Activated CD4-positive, alpha-beta T cell treated with anti-CD3 and anti-CD28 coated beads, Interleukin-2, amount 50 U/mL, for 48 hours (primary cell): ENCODE results near the gene TMEM106A.
A peak's percentile ranks its signal among the peaks of the same experiment; 100 is the strongest.
"Not testable (repeated sequence)": the region's sequence is repeated elsewhere in the genome, so short reads cannot be mapped to it uniquely, and the experiment has no call there.

Source experiments
- DNase-seq, 2 experiments: peaks; one replicate each; pipeline ENCODE4 v3.0.0-alpha.2; 2020

TMEM106A gene, protein sequence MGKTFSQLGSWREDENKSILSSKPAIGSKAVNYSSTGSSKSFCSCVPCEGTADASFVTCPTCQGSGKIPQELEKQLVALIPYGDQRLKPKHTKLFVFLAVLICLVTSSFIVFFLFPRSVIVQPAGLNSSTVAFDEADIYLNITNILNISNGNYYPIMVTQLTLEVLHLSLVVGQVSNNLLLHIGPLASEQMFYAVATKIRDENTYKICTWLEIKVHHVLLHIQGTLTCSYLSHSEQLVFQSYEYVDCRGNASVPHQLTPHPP

DNA sequence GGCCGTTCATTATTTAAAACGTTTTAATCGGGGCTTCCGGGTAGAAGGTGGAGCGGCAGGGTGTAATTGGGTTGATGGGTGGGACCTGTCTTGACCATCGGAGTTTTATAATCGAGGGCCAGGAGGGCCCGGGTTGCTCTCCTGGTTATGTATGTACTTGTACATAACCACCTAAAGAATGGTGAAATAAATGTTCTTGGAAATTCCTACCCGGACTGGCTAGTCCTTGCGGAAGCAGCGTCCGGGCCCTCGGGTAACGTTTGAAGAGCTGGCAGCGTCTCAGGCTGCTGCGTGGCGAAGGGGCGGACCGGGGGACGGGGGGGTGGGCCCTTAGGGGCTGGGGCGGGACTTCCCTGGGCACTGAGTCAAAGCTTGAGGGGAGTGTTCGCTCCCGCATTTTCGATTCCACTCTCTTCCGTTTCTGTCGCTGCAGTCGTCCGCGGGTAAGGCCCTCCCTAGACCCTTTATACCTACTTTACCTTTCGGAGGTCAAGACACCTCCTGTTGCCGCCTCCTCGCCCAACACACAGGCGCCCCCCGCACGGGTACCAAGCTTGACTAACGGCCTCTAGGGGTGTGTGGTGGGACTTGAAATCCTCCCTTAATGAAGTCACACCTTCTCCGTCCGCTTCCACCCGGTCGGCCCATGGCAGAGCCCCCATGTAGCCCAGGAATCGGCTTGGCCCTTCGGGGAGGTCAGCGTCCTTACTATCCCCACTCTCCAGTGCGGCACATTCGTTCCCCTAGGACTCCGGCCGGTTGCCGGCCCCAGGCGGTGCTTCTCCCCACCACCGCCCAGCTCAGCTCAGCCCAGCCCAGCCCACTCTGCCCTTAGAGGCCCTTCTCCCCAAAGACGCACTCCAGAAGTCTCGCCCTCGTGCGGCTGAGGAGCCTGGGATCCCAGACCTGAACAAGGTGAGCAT lies at the start of gene TMEM106A:
TSS of gene TMEM106A (plus strand) at position 396 of the 923 bp plus-strand sequence. CDS start 1,167 bp downstream, outside the sequence.
- peak; percentile 74 to 79 for DNase-seq

DNA sequence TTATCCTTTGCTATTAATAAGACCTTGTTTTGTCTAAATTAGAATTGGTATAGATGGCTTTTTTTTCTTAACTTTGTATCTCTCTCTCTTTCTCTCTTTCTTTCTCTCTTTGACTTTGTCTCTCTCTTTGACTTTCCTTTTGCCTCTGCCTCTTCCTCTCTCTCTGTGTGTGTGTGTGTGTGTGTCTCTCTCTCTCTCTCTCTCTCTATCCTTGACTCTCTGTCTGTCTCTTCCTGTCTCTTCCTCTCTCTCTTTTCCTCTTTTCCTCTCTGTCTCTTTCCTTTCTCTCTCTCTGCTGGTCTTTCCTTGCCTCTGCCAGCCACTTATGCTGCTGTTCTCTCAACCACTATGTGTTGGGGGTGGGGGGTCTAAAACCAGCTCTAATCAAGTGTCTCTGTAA lies 45.7 kb upstream of the TMEM106A start:
- not testable (repeated sequence) for DNase-seq

DNA sequence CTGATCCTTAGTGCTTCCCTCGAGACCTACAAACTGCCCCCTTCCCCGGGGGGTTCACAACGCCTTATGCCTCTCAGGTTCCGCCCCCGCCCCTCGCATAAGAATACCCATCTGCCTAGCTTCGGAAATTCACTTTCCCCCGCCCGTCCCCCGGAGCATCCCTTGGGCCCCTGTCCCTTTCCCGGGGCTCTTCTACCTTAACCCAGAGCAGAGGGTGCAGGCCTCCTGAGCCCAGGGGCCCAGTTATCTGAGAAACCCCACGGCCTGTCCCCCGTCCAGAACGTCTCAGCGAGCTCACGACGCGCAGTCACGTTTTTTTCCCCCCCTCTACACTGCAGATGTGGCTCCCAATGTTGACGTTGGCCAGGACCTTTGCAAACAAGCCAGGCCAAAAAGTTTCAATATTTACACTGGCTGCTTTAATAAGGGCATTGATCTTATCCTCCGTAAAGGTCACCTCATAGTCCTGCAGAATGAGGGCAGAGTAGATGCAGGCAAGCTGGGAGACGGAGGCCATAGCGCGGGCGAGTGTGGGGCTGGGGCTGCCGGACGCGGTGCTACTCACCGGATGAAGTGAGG lies 42.0 kb upstream of the TMEM106A start:
- peak; percentile 19 to 32 for DNase-seq

DNA sequence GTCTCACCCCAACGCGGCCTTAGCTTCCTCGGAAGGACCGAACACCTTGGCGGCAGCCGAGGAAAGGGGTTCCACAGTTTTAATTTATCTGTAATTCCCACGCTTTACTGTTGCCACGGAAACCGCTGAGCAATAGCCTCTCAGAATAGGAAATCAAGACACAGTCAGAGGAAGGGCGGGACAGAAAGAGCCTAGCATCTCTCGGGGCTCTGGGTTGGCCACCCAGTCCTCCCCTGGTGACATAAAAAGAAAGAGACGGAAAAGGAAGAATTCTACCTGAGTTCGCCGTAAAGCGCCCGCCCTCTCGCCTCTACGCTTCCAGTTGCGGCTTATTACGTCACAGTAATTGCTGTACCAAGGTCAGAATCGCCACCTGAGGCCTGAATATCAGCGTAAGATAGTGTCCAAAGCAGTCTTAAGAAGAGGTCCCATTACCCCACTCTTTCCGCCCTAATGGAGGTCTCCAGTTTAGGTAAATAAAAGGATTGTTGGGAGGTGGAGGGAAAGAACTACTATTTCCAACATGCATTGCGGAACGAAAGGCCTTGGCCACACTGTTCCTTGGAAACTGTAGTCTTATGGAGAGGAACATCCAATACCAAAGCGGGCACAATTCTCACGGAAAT lies 41.4 kb upstream of the TMEM106A start:
- peak; percentile 84 to 89 for DNase-seq

DNA sequence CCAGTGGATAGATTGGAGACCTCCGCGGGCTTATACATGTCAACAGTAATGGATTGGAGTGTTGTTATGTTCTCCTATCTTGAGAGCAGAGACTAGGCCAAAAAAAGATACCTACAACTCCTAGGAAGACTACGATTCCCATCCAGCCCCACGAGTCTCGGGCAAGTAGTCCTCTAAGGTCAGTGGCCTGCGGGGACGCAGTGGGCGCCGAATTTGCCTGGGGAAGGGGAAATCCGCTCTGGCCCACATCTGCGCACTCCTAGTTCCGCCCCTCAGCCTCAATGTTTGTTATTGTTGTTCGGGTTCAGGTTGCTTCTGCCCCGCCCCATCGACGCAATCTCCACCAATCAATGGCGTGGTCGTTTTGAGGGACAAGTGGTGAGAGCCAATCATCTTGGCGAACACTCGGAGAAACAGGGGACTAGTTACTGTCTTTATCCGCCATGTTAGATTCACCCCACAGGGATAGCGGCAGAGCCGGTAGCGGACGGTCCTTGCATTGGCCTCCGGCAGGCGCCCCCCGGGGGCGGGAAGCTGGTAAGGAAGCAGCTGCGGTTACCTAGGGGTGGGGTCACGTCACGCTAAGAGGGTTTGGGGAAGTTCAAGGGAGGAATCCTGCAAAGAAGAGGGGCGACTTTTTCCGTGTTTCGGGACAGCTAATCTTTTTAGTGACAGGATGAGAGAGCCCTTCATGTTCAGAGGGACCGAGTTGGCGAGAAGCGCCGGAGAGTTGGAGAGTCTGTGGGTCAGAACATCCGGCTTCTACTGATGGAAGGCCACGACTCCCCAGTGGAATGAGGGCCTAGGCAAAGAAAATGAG lies 40.7 kb upstream of the TMEM106A start, which contains the start of gene NBR1:
TSS of gene NBR1 (plus strand) at position 449 of the 820 bp plus-strand sequence. CDS start 4,586 bp downstream, outside the sequence.
- DNase-seq: peak; percentile 94 to 97

DNA sequence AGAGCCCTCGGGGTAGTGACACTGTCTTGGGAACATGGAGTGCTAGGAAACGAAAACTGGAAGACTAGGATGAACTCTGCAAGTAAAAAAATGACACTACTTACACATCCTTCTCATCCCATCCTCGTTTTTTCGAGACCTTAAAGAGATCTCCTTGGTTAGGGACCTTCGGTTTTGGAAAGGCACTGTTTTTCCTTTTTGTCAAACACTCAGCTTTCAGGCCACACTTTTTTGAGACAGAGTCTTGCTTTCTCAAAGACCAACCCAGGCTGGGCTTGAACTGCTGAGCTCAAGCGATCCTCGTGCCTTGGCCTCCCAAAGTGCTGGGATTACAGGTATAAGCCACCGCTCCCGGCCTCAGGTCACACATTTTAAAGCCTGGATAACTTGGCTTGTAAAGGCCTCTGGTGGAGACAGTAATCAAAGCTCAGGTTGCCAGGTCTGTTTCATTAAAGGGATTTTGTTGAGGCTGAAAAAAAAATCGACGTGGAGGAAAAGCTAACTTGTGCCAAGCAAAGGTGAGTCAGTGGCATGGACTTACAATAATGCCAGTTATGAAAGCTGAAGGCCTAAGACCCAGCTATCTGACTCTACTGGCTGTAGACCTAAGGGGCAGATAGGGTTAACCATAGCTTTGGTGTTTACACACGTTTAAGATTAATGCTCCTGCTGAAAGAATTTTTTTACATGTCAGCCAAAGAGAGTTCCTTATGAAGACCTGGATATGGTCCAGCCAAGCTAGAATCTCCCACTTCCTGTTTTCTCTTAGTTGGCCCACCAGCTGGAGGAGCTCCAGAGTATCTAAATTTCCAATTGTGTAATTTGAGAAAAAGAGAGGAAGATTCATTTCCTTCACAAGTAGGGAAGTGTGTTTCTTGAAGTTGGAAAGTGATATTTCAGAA lies 39.8 kb upstream of the TMEM106A start:
- DNase-seq: peak; percentile 20 to 22

DNA sequence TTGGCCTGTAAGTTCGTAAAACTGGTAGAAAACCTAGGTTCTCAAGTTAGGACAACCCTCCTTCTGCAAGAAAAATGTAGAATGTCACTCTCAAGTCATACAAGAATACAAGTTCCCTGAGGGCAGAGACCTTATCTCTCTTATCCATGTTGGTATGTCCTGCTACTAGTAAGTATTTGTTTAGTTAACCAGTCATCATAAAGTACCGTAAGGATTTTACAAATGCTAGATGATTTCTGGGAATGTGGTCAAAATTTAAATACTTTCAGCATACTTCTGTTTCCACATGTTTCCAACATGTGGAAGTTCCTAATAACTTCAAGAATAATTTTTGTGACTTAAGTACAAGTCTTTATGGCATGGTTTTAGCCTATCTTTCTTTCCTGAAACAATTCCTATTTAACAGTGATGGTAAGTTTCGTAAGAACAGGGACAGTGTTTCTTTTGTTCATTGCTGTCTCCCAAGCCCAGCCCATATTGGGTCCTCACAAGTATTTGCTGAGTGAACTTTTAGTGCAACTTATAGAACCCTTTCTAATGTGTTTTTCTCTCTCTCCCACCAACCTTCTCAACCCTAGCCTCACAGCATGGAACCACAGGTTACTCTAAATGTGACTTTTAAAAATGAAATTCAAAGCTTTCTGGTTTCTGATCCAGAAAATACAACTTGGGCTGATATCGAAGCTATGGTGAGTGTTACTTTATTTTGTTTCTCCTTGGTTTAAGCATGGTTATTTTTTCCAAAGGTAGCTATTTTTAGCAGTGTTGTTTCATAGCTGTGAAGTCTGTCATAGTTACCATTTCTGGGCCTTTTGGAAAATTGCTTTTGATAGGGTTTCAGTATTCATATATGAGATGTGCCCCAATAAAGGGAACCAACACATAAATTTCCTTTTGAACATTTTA lies 36.2 kb upstream of the TMEM106A start:
- no peak for DNase-seq

DNA sequence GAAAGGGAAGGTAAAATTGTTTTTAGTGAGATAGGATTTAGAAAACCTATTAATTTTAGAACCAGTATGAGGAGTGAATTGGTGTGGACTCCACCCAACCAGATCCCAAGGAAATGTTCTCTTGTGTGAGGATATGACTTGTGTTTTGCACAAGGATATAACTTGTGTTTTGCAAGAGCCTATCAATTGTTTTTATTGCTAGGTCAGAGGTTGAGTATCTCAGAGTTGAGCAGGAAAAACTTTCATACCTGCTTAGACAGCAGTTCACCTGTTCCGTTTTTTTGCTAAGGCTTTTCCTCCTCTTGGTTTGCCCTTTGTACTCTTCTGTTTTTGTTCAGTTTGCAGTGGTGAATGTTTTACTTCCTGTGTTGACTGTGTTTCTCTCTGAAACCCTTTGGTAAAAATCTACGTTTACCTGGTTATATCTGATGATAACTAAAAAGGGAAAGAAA lies 35.5 kb upstream of the TMEM106A start:
- DNase-seq: no peak

DNA sequence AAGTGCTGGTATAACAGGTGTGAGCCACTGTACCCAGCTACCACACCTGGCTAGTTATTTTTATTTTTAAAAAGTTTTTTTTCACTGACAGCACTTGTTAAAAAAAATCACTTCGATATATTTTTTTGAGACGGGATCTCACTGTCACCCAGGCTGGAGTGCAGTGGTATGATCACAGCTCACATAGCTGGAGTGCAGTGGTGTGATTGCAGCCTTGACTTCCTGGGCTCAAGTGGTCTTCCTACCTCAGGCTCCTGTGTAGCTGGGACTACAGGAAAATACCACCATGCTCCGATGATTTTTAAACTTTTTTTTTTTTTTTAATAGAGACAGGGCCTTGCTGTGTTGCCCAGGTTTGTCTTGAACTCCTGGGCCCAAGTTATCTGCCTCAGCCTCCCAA lies 27.8 kb upstream of the TMEM106A start:
- DNase-seq: no peak

DNA sequence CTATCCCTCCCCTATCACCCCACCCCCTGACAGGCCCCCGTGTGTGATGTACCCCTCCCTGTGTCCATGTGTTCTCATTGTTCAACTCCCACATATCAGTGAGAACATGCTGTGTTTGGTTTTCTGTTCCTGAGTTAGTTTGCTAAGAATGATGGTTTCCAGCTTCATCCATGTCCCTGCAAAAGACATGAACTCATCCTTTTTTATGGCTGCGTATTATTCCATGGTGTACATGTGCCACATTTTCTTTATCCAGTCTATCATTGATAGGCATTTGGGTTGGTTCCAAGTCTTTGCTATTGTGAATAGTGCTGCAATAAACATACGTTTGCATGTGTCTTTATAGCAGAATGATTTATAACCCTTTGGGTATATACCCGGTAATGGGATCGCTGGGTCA lies 25.0 kb upstream of the TMEM106A start:
- DNase-seq: not testable (repeated sequence)

DNA sequence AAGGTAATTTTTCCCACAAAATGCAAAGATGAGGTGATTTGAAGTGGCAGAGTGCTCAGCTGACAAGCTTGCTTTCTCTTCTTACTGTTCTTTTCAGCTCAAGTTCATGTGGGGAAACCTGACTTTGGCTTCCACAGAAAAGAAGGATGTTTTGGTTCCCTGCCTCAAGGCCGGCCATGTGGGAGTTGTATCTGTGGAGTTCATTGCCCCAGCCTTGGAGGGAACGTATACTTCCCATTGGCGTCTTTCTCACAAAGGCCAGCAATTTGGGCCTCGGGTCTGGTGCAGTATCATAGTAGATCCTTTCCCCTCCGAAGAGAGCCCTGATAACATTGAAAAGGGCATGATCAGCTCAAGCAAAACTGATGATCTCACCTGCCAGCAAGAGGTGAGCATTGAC lies 18.4 kb upstream of the TMEM106A start:
- DNase-seq: no peak

DNA sequence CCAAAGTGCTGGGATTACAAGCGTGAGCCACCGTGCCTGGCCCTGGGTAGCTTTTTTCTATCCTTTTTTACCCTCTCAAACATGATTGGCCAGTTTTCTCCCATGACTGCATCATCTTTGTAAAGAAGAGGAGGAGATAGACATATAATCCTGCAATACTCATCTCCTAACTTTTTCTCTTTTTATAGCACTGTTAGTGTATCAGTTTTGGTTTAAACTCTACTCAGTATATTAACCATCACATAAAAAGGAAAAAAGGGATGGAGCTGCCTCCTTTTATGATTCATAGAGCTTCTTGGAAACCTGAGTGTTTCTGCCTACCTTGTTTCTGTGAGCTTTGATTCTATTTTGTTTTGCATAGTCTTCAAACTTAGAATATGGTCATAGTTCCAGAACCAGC lies 12.0 kb upstream of the TMEM106A start:
- DNase-seq: no peak

DNA sequence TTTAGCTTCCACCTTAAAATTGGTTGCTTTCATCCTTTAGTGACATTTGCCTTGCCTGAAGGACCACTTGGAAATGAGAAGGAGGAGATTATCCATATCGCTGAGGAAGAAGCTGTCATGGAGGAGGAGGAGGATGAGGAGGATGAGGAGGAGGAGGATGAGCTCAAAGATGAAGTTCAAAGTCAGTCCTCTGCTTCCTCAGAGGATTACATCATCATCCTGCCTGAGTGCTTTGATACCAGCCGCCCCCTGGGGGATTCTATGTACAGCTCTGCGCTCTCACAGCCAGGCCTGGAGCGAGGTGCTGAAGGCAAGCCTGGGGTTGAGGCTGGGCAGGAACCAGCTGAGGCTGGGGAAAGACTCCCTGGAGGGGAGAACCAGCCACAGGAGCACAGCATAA lies 11.5 kb upstream of the TMEM106A start:
- no peak for DNase-seq

DNA sequence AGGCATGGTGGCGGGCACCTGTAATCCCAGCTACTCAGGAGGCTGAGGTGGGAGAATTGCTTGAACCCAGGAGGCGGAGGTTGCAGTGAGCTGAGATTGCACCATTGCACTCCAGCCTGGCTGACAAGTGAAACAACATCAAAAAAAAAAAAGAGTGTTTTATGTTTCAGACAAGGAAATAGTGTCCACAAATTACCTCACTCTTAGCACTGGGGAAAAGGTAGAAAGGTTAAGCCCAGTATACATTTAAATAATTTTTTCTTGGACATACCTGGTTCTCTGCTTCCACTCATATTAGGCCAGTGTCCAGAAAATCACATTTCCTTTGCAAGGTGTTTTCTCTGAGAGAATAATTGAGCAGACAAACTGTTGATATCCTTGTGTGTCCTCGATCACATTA lies 8.7 kb upstream of the TMEM106A start:
- DNase-seq: not testable (repeated sequence)

DNA sequence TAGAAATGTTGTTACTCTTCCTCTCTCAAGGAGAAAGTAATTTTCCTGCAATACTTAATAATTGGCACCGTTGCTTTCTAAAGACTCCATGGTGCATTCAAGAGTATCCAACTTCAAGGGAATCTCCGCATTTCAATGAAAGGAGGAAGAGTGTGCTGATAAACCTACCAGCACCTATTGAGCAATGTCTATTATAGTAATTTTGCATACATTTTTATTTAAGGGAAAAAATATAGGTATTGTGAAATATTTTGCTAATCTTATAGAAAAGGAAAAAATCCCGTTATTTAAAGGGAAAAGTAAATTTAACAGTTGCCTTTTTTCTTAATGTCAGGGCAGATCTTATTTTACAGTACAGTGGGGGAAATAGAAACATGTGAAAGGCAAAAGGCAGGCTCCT lies 1.1 kb upstream of the TMEM106A start:
- no peak for DNase-seq

DNA sequence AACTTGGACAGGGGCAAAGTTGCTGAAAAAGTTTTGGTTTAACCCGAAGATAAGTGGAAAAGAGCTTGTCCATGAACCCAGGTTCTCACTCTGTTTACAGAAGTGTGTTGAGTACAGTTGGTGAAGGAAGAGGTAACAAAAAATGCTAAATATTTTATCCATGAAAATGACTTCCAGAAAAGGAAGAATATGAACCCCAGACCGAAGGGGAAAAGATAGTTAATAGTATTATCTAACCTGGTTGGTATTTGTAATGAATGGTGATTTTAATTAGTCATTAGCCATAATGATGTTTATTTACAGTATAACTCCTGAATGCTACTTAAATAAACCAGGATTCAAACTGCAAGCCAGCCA lies 574 bp upstream of the TMEM106A start:
- DNase-seq: no peak

DNA sequence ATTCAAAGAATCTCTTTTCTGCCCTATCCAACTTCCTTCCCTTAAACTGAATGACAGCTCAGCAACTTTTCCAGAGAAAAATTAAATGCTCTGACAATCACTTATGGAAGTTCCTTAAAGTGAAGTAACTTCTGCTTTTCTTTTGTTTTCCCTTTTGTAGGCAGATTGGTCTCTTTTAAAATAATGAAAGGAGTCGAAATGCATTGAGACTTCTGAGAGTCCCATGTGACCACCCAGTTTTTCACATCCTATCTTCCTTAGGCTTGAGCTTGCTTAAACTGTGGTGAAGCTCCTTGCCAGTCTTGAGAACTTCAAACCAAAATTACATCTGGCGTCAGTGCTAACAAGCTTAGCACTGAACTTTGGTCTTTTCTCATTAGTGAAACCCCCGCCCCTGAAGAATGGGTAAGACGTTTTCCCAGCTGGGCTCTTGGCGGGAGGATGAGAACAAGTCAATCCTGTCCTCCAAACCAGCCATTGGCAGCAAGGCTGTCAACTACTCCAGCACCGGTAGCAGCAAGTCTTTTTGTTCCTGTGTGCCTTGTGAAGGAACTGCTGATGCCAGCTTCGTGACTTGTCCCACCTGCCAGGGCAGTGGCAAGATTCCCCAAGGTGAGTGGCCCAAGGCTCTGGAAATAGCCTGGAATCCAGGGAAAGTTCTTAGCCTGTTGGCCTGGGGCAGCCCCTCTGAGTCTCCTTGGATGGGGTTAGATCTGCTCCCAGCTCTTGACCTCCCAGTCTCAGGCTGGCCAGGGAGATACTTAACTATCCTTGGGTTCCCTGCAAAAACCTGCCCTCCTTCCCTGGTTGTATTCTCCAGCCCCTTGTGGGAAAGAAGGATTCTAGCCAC lies 1.2 kb downstream of the TMEM106A start:
- no peak for DNase-seq

DNA sequence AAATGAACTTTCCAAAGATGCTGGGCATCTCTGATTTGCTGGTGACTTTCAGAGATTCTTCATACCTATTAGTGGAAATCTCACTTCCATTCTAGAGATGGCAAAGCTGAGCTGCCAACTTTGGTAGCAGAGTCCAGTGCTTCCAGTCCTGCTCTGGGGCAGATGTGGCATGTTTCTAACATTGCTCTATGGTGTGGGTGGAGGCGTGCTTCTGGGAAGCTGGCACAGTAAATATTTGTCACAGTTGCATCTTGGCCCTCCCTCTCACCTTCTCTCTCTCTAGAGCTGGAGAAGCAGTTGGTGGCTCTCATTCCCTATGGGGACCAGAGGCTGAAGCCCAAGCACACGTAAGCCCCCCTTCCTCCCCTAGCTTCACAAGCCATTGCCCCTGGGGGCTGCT lies 1.9 kb downstream of the TMEM106A start:
- DNase-seq: no peak

DNA sequence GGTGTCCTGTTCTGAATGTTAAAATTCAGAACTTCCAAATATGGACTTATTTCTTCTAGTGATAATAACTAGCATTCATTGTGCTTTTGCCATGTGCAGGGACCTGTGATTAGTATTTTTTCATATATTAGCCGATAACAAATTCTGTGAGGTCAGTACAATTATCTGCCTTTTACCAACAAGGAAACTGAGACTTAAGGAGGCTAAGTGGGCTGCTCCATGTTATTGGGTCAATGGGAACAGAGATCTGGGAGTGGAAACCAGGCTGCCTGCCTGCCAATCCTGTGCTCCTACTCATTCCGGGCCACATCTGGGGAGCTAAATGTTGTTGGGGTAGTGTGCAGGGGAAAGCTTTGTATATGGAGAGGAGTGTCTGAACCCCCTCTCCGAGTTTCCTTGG lies 3.7 kb downstream of the TMEM106A start:
- DNase-seq: no peak
